HG03442 (cell line): Measurements from ENCODE around the gene CCNQ.
A peak's percentile ranks its signal among the peaks of the same experiment; 100 is the strongest.

ENCODE experiments used
- ATAC-seq: cut with Tn5 transposase; IDR thresholded peaks from one replicate; pipeline ENCODE4 v1.9.1; 2021; ENCODE audit warnings: mild to moderate bottlenecking, moderate library complexity; ENCODE audit not compliant: unreplicated experiment

The CCNQ gene

DNA sequence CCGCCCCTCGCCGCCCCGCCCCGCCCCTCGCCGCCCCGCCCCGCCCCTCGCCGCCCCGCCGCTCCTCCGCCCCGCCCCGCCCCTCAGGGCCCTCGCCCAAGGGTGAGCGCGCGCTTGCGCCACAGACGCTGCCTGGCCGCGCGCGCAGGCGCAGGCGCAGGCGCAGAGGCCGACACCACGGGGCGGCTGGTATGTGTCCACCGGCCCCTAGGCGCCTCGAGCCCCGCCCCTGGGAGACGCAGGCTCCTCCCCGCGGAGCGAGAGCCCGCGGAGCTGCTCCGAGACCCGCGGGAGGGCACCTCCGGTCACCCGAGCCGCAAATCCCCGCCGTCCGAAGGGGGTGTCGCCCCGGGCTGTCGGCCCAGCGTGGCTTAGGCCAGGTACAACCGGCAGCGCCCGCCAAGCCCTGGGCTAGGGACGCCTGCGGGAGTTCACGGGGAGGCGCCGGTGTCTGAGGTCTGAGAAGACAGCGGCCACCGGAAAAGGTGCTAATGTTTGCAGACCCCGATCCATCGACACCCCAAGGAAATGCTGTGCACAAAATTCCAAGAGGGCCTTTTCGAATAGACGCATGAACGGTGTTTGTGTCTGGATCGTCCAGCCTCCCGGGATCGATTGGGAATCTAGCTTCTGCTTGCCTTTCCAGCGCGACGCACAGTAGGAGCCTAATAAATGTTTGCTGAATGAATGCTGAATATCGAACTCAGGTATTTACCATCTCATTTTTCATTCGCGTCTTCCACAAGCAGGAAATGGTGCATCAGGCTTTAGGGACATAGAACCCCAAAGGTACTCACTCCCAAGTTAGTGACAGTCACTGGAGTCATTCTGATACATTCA lies 473 bp upstream of the CCNQ start:
- peak; percentile 84 for ATAC-seq

DNA sequence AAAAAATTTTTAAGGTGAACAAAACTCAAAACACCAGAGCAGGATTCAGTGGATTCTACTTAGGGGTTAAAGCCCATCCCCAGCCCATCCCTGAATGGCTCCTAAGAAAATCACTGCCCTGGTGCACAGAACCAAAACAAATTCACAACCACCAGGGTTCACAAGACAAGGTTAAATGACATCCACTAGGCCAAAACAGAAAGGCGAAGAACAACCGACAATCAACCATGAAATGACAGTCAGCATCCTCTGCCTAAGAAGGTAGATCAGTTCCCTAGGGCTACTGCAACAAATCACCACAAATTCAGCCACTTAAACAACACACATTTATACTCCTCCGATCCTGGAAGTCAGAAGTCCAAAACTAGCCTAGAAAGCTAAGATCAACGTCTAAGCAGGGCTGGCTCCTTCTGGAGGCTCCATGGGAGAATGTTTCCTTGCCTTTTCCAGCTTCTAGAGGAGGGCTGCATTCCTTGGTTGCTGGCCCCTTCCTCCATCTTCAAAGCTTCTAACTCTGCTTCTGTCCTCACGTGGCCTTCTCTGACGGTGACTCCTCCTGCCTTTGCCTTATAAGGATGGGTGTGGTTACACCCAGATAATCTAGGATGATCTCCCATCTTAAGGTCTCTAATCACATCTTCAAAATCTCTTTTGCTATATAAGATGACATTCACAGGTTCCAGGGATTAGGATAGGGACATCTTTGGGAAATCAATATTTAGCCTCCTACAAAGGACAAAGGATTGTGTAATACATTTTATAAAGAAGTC lies 1.8 kb downstream of the CCNQ start:
- no peak for ATAC-seq

DNA sequence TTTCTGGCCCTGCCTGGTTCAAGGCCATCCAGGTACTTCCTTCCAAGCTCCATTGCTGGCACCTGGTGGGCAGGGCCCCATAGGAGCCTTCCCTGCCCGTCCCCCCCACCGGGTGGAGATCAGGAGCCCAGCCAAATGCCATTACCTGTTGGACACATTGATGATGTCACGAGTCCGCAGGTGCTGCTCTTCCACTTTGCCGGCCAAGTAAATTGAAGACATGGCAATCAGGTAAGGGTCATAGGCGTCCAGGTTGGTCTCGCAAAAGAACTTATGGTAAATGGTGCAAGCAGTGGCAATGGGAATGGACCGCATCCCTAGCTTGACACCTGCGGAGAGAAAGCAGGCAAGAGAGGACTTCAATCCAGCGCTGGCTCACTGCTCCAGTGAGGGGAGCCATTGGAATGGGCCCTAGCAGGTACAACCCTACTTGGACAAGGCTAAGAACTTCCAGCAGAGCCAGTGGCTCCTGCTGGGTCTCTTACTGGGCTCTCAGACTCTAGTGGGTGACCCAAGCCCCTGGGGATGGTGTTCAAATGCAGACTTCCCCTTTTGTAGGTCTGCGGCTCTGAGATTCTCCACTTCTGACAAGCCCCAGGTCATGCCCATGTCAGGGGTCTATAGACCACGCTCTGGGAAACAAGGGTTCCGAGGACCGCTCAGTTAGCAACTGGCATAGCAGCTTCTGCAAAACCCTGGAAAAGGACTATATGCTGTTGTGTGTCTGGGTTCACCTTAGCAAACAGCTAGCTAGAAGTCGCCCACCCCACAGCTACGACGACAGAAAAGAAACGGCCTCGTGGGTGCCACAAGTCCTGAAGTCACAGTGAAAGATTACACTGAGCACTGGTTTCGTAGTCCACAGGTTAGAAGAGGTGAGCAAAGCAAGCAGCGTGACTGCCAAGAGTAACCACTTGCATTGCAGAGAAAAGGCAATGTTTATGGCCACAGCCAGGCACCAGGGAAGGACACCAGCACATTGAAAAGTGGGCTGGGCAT lies 2.8 kb downstream of the CCNQ start:
- no peak for ATAC-seq

DNA sequence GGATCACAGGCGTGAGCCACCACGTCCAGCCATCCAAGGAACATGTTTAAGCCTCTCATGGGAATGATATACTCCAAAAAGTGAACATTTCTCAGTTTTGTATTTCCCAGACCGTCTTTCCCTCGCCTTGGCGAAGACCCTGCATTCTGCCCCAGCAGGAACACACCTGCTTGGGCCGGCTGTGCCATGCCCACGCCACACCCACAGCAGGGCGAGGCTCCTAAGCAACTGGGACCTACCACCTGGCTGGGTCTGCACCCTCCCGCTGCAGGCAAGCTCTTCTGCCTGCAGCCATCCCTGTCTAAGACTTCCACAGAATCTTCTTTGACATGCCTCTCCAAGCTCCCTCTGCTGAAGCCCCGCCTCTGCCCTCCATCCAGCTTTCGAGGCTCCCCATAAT lies 3.6 kb downstream of the CCNQ start:
- no peak for ATAC-seq

DNA sequence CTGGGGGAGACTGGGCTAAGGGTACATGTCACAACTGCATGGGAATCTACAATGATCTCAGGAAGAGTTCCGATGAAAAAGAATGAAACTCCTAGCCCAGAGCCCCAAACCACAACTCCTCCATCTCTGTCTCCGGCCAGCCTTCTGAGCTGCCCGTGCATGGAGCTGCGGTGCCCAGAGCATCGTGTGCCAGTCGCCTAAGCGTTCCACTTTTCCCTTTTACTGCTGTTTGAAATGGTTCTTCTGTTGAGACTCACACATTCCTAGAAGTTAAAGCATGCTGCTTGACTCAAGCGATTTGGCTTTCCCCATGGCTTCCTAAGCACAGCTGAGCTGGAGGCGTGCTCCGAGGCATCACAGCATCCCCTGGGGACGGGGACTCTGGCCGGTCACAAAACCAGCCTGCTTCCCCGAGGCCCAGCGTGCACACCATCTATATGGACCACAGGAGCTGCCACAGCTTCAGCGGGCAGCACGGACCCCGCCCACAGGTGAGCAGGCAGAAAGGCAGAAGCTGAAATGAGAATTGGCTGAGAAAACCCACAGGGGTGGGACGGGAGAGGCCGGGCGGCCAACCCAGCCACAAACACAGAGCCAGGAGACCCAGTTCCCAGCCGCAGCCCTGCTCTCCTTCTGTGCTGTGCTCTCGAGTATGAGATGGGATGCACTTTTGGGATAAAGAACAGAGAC lies 5.0 kb downstream of the CCNQ start:
- no peak for ATAC-seq

DNA sequence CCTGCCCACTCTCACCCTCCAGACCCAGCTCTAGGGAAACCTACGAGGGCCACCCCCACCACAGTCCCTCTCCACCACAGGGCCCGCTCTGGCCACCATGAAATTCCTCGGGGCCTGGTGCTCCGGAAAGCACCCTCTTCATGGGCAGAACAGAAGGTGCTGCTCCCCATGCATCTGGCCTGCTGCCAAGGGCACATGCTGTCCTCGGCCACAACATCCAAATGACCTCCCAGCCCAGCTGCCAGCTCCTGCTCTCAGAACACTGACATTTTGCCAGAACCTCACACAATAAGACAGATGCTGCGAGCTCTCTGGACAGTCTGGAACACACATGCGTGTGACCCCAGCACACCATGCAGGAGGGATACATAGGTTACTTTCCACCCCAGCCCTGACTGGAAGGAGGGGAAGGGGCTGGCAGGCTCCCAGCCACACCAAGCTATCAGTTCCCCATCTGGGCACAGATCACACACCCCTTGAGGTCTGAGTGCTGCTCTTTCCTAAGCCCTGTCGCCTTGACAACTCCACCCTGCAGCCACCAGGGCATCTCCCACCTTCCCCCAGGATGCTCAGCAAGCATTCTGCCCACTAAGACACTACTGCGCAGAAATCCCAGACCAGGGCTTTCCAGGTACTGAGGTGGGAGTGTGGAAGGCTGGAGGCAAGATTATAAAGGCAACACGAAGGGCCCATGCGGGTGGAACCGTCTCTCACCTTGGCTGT lies 5.8 kb downstream of the CCNQ start:
- no peak for ATAC-seq

DNA sequence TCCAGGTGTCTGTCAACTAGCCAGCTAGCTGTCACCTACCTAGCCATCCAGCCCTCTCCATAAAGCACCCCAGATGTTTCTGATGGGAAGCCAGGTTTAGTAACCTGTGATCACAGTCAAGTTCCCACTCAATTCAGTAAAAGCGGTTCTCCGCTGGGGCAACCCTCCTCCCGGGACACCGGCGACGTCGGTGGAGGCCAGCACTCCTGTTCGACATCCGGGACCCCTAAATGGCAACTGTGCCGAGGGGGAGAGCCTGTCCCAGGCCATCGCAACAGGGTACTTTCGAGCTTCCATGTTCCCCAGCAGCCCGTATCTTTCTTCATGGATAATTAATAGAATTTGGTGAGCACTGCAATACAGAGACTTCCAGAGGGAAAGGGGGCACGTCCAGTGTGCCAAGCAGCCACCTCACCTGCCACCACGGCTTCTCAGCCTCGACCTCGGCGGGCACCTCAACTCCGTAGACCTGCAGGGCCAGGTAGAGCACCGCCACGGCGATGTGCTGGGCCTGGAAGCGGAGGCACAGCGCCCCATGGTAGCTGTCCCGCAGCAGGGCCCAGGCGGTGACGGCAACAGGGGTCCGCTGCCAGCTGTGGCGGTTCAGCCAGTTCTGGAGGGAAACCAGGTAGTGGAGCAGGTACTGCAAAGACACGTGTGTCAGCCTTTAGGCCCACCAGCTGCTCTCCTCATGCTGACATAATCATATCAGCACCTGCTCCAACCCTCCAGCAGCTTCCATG lies 6.7 kb downstream of the CCNQ start:
- ATAC-seq = no peak

DNA sequence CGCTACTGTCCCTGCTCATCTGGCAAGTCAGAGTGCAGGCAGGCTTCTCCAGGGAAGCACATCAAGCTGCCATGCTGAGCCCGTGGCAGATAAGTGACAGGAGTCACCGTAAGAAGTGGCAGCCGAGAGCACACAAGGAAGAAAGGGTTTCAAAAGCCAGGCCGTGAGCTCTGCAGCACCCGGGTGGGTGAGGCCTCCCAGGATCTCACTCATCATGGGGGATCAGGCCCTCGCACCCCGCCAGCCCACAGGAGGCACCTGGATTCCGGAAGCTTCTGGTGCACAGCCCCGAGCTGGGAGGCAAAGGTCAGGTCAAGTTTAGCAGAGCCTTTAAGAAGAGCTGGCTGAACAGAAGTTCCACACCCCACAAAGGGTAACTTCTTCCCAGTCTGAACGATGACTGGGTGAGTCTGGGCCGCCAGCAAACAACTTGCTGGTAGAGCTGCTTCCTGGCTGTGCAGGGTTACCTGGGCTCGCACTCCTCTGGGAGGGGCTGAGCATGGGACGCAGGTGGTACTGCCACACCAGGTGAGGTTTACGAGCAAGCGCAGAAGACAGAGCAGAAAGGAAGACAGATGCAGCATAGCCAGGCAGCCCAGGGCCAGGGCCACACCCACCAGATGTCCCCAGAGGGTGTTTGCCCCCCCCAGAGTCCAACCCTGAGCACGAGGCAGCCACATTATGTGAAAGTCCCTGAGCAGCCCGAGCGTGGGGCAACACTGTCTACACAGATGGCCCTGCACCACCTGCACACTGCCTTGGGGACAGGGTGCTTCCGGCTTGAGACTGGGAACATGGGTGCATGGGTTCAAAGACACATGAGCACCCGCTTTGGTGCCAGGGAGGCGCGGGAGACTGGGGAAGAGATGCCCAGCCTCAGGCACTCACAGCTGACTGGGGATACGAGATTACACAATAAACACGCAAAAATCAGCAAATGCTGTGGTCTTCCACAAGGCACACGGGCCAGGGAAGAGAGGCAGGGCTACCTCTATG lies 7.7 kb downstream of the CCNQ start:
- no peak for ATAC-seq

DNA sequence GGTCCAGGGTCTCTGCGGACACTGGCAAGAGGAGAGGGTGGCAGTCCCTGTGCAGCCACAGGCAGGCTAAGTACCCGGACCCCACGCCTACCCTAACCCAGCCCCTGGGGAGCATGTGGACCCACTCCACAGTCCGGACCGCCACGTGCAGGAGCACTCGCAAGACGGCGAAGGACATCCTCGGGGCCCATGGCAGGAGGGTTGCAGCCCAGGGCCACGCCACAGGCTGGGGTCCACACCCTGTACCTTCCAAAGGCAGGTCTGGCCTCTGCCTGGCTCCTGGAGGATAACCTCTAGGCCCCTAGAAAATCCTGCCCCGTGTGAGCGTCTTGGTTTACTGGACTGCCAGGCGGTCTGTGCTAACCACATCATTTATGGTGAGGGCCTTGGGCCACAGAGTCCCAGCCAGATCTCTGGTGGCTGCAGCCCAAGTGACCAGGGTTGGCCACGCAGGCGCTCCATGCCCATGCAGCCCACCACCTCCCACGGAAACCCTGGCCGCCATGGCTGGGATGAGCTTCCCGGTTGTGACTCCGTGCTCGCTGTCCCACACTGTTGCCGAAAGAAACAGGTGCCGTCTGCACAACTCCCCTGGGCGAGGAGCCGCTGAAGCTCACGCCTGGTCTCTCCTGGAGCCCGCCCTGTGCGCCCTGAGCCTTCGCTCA lies 10.0 kb downstream of the CCNQ start:
- ATAC-seq = no peak

DNA sequence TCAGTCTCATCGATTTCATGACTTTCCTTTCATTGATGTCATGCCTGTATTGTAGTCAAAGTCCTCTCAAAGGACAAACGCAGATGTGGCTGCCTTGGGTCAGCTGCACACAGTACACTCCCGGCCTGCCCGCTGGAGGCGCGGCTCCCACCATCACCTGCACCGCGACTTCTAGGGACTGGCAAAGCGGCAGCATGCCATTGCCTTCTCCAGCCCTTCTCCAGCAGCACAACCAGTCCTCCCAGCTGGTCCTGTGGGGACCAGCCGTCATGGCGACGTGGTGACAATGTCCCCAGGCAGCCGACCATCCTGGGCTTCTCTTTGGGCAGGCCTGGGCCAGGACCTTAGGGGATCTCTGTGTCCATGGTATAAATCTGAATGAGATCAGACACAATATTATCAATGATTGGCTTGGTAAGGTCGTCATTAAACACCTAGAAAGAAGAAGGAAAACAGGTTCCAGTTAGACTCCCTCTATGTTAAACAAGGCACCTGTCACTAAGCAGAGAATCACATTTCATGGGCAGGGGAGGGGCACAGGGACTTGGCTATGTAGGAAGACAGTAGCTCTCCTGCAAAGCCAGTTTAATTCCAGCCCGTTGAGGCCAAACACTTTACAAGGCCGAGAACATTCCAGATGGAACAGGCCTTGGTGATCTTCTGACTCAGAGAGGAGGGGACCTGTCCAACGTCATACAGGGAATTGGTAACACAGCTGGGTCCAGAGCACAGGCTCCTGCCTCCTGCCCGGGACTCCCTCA lies 10.7 kb downstream of the CCNQ start:
- ATAC-seq = no peak

DNA sequence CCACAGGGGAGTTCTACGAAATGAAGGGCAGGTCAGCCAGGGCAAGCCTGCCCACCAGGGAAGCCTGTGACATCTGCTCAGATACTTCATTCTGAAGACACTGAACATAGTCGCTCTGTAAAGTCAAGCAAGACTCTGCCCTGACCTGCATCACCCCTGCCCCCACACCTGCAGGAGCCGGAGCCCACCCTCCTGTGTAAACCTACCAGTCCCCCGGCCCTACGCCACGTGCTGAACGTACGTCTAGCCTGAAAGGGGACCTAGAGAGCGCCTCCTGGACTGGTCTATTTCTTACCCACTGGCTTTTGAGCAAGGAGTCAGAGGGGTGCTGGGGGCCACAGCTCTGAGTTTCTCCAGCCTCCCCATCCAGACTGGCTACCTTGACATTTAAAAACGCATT lies 11.6 kb downstream of the CCNQ start:
- ATAC-seq = no peak

DNA sequence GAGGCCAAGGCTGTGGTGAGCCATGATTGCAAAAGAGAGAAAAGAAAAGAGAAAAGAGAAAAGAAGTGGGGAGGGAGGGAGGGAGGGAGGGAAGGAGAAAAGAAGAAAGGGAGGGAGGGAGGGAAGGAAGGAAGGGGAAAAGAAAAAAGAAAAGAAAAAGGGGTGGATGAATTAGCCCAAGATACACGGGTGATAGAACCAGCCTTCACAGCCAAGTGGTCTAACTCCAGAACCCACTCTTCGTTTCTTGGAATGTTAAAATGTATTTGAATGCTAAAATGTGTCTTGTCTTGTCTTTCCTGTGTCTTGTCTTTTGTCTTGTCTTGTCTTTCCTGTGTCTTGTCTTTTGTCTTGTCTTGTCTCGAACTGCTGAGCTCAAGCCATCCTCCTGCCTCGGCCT lies 13.1 kb downstream of the CCNQ start:
- no peak for ATAC-seq

DNA sequence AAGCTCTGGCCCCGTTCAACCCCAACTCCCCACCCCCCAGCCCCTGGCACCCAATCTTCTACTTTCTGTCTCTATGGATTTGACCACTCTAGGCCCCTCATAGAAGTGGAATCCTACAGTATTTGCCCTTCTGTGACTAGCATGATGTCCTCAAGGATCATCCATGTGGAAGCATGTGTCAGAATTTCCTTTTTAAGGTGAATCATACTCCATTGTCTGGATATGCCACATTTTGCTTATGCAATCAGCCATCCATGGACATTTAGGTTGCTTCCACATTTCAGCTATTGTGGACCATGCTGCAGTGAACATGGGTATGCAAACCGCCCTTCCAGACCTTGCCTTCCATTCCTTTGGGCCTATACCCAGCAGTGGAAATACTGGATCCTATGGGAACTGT lies 15.5 kb downstream of the CCNQ start:
- no peak for ATAC-seq

DNA sequence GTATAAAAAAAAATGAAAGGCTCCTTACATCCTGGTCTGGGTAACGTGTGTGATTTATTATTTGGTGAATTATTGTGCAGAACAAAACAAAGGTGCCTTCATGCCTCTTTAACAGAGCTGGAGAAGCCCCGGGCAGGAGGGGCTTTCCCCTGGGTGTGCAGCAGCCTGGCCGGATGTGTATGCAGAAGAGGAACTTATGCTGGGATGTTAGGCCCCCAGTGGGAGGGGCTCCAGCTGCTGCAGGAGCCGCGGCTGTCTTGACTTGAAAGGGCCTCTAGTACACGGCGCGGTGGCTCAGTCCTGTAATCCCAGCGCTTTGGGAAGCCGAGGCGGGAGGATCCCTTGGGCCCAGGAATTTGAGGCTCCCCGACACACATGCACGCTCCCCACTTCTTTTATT lies 16.0 kb downstream of the CCNQ start:
- ATAC-seq = peak; percentile 99

DNA sequence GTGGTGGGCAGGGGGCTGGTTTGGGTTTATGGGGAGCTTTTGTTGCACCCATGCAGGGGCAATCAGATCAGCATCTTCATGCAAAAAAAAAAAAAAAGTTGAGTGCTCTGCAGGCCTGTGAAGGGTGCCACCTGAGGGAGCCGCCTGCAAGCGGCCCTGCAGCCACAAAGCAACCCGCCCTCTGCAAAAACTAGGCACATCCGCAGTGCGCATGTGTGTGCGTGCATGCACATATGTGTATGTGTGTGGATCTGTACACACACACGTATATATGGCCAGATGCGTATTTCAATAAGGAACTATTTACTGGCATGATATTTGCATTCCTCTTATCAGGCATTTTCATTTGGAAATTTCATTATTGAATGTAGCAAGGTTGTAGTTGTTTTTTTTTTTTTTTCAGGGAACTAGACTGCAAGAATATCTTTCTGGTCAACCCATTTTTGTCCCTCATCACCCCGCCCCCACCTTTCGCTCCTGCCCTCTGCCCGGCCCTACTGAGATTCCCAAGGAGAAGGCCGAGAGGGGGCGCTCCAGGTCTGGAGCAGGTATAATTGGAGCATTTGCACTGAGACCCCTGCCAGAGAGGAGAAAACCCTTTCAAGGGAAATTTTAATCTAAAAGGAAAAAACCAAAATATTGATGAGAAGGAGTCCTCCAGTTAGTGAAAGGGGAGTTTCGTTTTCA lies 18.1 kb downstream of the CCNQ start:
- no peak for ATAC-seq

DNA sequence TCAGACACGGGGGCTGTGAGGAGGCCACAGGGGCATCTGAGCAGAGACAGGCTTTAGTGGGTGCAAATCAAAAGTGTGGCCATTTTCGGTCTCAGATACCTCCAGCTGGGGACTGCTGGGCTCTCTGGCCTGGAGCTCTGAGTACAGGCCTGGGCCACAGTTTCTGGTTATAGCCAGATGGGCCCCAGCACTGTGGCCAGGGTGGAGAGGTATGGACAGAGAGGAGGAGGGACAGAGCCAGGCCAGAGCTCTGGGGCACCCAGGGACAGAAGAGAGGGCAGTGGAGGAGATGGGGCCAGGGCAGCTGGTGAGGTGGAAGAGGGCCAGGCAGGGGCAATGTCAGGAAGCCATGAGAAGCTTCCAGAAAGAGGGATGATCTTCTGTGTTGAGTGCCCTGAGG lies 20.1 kb downstream of the CCNQ start:
- ATAC-seq = no peak
